GM18907 (cell line): ENCODE measurements around the gene KIRREL1.

Experiments used
- ATAC-seq: cut with Tn5 transposase; IDR thresholded peaks from one replicate; pipeline ENCODE4 v1.9.1; 2021; ENCODE audit warnings: mild to moderate bottlenecking, moderate library complexity; ENCODE audit not compliant: unreplicated experiment

KIRREL1 gene

GRCh38 chr1:158028969-158029368, 35.5 kb downstream of the KIRREL1 start:
- no peak for ATAC-seq

DNA sequence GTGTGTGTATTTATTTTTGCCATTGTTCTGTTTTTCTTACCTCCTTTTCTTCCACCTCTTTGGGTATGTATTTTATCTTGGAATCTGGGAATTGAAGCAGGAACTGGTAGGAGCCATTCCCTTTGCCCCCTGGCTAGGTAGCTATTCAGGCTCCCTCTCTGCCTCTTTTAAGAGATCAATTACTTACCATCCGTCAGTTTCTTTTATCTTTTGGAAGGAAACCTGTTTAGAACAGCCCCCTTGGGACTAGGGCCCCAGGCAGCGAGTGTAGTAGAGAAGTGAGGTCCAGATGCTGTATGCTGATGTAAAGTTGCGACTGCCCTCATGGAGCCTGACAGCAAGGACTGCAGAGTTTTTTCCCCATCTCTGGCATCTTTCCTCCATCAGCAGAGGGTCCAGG, 41.6 kb downstream of the KIRREL1 start:
- no peak for ATAC-seq

DNA sequence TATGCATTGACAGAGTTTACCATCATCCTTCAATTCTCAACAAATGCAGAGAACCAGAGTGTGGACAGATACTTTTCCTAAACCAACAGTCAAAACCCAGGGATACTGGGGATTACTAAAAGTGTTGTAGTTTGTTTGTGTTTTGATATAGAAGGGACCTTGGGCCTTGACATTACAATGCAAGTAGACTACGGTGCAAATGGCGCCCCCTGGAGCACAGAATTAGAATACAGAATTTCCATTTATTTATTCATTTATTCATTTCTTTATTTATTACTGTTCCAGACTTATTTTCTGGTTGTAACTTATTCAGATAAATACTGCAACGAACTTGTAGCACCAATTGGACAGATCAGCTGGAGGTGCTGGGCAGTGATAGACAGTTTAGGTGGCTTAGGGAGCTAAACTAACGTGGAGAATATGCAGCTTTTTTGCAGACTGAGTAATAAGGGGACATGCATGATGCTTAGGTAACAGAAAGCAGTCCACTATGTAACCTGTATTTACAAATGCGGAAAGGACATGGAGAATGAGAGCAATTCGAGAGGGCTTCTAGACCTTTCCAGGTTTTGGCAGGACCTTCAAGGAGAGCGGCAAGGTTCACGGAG, 42.6 kb downstream of the KIRREL1 start:
- ATAC-seq = no peak

DNA sequence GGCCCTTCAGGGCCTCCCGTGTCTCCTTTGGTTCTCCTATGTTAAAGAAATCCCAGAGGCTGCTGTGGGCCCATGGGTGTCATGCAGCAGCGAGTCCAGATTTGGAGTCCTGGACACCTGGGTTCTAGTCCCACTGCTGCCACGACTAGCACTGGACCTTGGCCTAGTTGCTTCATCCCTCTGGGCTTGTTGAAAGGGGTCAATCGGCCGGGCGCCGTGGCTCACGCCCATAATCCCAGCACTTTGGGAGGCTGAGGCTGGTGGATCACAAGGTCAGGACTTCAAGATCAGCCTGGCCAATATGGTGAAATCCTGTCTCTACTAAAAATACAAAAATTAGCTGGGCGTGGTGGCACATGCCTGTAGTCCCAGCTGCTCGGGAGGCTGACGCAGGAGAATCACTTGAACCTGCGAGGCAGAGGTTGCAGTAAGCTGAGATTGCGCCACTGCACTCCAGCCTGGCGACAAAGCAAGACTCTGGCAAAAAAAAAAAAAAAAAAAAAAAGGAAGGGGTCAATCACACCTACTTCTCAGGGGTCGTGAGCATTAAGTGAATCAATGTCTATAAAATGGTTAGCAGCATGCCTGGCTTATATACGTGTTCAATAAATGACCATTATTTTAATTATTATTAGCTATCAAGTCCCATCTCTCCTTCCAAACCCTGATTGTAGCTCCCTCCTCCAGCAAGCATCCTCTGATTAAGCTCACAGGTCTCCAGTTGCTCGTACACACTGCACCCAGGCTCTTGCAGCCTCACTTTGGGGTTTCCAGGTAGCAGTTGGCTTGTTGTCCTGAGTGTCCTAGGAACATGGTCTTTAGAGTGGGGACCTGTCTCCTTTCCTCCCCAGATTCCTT, 43.8 kb downstream of the KIRREL1 start:
- ATAC-seq = no peak

DNA sequence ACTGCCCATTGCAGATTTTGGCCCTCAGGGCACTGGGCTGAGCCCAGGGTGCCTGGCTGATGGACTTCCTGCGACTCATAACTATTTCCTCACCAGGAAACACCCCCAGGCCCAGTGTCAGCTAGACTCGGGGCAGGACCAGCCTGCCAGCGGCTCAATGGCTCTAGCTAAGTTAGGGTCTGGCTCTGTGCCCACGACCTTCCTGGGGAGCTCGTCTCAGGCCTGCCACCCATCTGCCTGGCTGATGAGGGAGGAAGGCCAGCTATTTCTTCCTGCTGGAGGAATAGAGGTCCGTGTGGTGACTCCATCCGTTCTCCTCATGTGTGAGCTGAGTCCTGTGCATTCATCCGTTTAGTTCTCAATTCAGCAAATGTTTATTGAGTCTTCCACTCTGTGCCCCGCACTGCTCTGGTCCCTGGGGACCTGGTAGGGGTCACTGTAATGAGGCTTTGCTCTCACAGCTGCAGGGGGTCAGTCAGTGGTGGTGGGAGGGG, 44.5 kb downstream of the KIRREL1 start:
- no peak for ATAC-seq

DNA sequence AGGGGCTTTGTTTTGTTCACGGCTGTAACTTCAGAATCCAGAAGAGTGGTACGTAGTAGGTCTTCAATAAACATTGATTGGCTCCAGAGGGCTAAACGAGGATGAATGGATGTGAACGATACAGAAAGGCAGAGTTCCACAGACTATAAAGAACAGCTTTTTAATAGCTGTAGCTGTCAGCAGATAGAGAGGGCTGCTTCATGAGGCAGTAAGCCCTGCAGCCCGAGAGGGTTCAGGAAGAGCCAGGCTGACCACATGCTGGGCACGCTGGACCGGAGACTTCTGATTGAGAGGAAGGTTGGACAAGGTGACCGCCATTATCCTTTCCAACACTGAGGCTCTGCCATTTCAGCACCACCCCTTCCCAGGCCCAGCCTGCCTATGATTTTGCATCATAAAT, 45.3 kb downstream of the KIRREL1 start:
- no peak for ATAC-seq

DNA sequence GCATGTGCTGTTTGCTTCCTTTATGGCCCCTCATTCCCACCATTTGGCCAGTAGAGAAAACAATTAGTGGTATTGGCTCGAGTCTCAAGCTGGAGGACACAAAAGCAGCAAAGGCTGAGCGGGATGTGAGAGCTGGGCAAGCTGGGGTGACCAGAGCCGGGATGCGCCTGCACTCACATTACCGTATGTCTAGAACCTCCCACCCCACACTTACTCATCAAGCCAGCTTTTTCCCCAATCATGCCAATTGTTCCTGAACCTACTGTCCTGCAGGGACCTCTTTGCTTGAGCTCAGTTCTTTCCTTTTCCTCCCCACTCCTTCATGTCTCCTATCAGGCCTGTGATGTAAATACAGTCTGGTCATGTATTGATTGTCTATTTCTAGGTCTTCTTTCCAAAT, 45.9 kb downstream of the KIRREL1 start:
- no peak for ATAC-seq

- no peak for ATAC-seq
Measured at GRCh38 chr1:158040323-158040722, 46.9 kb downstream of the KIRREL1 start.

GRCh38 chr1:158043232-158043631, 49.8 kb downstream of the KIRREL1 start:
- ATAC-seq = no peak

DNA sequence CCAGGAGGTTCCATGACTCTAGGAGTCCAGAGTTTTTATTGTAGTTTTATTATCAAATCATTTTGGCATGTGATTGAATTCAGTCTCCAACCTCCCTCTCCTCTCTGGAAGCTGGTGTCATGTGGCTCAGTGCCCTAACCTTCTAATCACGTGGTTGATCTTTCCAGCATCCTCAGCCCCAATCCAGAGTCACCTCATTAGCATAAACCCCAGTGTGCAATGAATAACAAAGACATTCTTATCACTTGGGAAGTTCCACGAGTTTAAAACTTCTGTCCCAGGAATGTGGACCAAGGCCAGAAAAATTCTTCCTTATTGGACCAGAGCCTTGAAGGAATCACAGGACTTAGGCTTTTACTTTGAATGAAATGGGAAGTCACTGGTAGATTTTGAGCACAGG, 52.2 kb downstream of the KIRREL1 start:
- no peak for ATAC-seq

- no peak for ATAC-seq
Measured at GRCh38 chr1:158046715-158047510, 53.5 kb downstream of the KIRREL1 start.

- ATAC-seq = no peak
Measured at GRCh38 chr1:158048371-158049067, 55.1 kb downstream of the KIRREL1 start.

GRCh38 chr1:158049853-158050252, 56.4 kb downstream of the KIRREL1 start:
- ATAC-seq = no peak

DNA sequence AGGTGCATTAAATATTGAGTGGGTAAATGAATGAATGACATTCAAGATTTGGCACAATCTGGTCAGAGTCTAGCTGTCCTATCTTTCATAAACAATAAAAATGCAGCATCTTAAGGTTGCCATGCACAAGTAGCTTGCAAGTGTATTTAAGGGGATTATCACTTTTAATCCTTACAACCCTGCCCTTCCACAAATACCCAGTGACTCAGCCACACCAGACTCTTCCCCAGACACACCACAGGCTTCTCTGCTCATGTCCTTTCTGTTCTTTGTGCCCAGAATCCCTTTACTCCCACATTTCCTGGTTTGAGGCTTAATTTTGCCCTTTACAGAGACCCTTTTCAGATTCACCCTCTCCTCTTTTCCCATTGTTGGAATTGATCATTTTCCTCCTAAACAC, 59.8 kb downstream of the KIRREL1 start:
- ATAC-seq = no peak

DNA sequence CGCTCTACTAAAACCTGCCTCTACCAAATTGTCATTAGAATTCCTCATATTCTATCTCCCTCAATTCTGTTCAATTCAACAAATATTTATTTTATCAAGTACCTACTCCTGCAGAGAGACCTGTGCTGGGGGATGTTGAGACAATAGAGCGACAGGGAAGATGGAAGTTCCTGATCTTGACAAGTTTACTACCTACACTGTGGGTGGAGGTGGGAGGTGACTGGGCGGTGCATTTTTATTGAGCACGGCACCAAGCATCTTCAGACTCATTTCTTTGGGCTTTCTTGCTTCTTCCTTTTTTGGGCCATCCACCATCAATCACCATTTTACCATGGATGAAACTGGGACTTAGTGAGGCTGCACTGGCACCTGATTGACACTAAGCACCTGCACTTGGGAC, 61.3 kb downstream of the KIRREL1 start:
- no peak for ATAC-seq

- ATAC-seq = no peak
Measured at GRCh38 chr1:158055854-158056253, 62.4 kb downstream of the KIRREL1 start.

- ATAC-seq = no peak
Measured at GRCh38 chr1:158056498-158056897, 63.1 kb downstream of the KIRREL1 start.

- no peak for ATAC-seq
Measured at GRCh38 chr1:158058237-158058985, 65.0 kb downstream of the KIRREL1 start.

- ATAC-seq = no peak
Measured at GRCh38 chr1:158059984-158060383, 66.5 kb downstream of the KIRREL1 start.

- no peak for ATAC-seq
Measured at GRCh38 chr1:158062174-158062573, 68.7 kb downstream of the KIRREL1 start.
